Prostate gland (tissue), 2 donors: ENCODE results near the gene EIF2B2. TPM values are rescaled to one million over a fixed set of nuclear protein-coding genes. Genes with fewer than 3 reads are reported as not detected.

ENCODE experiments used
- DNase-seq: peaks from one replicate; pipeline ENCODE4 v3.0.0-alpha.2; 2019; ENCODE audit warnings: low spot score
- H3K27ac ChIP-seq, 2 donors: fragments of 200-600 bp; sonication (generic); 2 replicates each; pipeline ENCODE4 v1.5.1; 2017 to 2019
- H3K27me3 ChIP-seq: fragments of 200-600 bp; sonication (generic); replicated peaks from 2 replicates; pipeline ENCODE4 v1.5.1; 2019; ENCODE audit not compliant: insufficient read depth
- H3K36me3 ChIP-seq, 2 donors: fragments of 200-600 bp; sonication (generic); 1 replicate in 1 of 2; 2 replicates in 1 of 2; pipeline versions ENCODE4 v1.5.1 to v1.8.1; 2017 to 2019
- H3K4me1 ChIP-seq: fragments of 200-600 bp; sonication (generic); replicated peaks from 2 replicates; pipeline ENCODE4 v1.5.1; 2019
- H3K4me3 ChIP-seq, 2 donors: fragments of 200-600 bp; sonication (generic); 2 replicates each; pipeline ENCODE4 v1.5.1; 2017 to 2019
- H3K9me3 ChIP-seq: fragments of 200-600 bp; sonication (generic); 2 replicates; pipeline ENCODE4 v1.5.1; 2017
- CTCF ChIP-seq, 4 experiments: fragments of 200-600 bp in 2 of 4; fragments of 450-650 bp in 2 of 4; sonication (generic) in 2 of 4; IDR thresholded peaks; 1 replicate in 3 of 4; 2 replicates in 1 of 4; pipeline ENCODE4 v1.5.1; 2016 to 2019; ENCODE audit warnings: antibody characterized with exemption in 4 of 4, mild to moderate bottlenecking in 2 of 4, moderate library complexity in 2 of 4
- POLR2A ChIP-seq: fragments of 450-650 bp; IDR thresholded peaks from one replicate; pipeline ENCODE4 v1.6.1; 2016; ENCODE audit warnings: antibody characterized with exemption, mild to moderate bottlenecking
- POLR2AphosphoS5 ChIP-seq: sonication (generic); formaldehyde crosslinking; IDR thresholded peaks from one replicate; pipeline ENCODE4 v1.6.1; 2017; ENCODE audit warnings: antibody characterized with exemption
- WGBS: methylation state at CpG from one replicate; pipeline ENCODE4 v1.1.5; 2018; 5-methylcytosine and 5-hydroxymethylcytosine counted together
- intact Hi-C: fragments of 100-400 bp; cut with DNase I; formaldehyde crosslinking; loops from one replicate; pipeline ENCODE4 v1.14.2; 2022
- small RNA-seq, 2 donors: library from RNA; depleted of rRNA; stranded (forward); fragments of <200 nt; gene quantifications; one replicate each; pipeline ENCODE3, GENCODE V24; 2016
- total RNA-seq, 2 donors: library from RNA; depleted of rRNA; stranded (reverse); fragments of >200 nt; gene quantifications; one replicate each; pipeline ENCODE4 v1.1.0, GENCODE V29; 2016

EIF2B2 gene
- total RNA-seq, 2 donors from 2014 or later: 43.9 to 60.4 TPM

GRCh38 chr14:75053396-75054291 is 50.9 kb downstream of the EIF2B2 start:
- H3K27me3 ChIP-seq: no peaks in the 10 kb centered on the region
- H3K27ac ChIP-seq: no peak overlapping the region
- no peaks in the 10 kb centered on the region for H3K36me3 ChIP-seq
- intact Hi-C loops: no loop called here
- DNase-seq: no peak
- no peak for TF ChIP-seq POLR2AphosphoS5
- H3K4me3 ChIP-seq: no peak overlapping the region
- WGBS: 54% methylated on average over 5 of the region's 5 CpGs
- no peaks in the 10 kb centered on the region for H3K9me3 ChIP-seq
- peaks cover 3% of the 10 kb centered on the region for H3K4me1 ChIP-seq

- WGBS: 42% methylated on average over 1 of the region's 1 CpG
- H3K9me3 ChIP-seq: no peaks in the 10 kb centered on the region
- H3K27ac ChIP-seq: no peak overlapping the region
- no peak for DNase-seq
- no peak overlapping the region for H3K4me3 ChIP-seq
- no peaks in the 10 kb centered on the region for H3K36me3 ChIP-seq
- no peaks in the 10 kb centered on the region for H3K4me1 ChIP-seq
- intact Hi-C loops: no loop called here
- H3K27me3 ChIP-seq: no peaks in the 10 kb centered on the region
- no peak for TF ChIP-seq POLR2A
- TF ChIP-seq POLR2AphosphoS5: no peak
- no peak for TF ChIP-seq CTCF (IDR thresholded peaks at IDR 0.05)
Observed at GRCh38 chr14:75054421-75054820, 51.7 kb downstream of the EIF2B2 start.

- 67% methylated on average over 2 of the region's 2 CpGs for WGBS
- Histone ChIP-seq H3K4me1 (no peaks in the 10 kb centered on the region), H3K36me3 (no peaks in the 10 kb centered on the region), H3K4me3 (no peak overlapping the region), H3K9me3 (no peaks in the 10 kb centered on the region), H3K27me3 (no peaks in the 10 kb centered on the region), H3K27ac (no peak overlapping the region)
- no peak for TF ChIP-seq CTCF (IDR thresholded peaks at IDR 0.05)
- no peak for TF ChIP-seq POLR2AphosphoS5
- no peak for TF ChIP-seq POLR2A
- intact Hi-C loops: no loop called here
- DNase-seq: no peak
Observed at GRCh38 chr14:75059642-75060041, 56.9 kb downstream of the EIF2B2 start.

- intact Hi-C loops: no loop called here
- TF ChIP-seq CTCF (IDR thresholded peaks at IDR 0.05) (no peak), POLR2A (no peak), POLR2AphosphoS5 (no peak)
- H3K36me3 ChIP-seq: no peaks in the 10 kb centered on the region
- H3K4me1 ChIP-seq: no peaks in the 10 kb centered on the region
- H3K27ac ChIP-seq: no peak overlapping the region
- no peaks in the 10 kb centered on the region for H3K9me3 ChIP-seq
- H3K27me3 ChIP-seq: no peaks in the 10 kb centered on the region
- DNase-seq: no peak
- WGBS: 67% methylated on average over 2 of the region's 2 CpGs
- no peak overlapping the region for H3K4me3 ChIP-seq
Observed at GRCh38 chr14:75060420-75060819, 57.7 kb downstream of the EIF2B2 start.

Small RNA genes lying within 50 kb of the gene (small RNA-seq; reads per million reads assigned to genes)
- 0 reads per million in 2 donors for gene RNU6-689P

Other genes with a start within 250 kb of the EIF2B2 start
- gene YLPM1, start 239.6 kb upstream of the EIF2B2 start, total RNA-seq: 10 to 100 TPM; 39.0 to 71.9 TPM
- not detected for gene PROX2, start 126.8 kb upstream of the EIF2B2 start, total RNA-seq
- 10 to 100 TPM; 44.9 to 93.0 TPM for gene DLST, start 121.0 kb upstream of the EIF2B2 start, total RNA-seq
- gene RPS6KL1, start 79.7 kb upstream of the EIF2B2 start, total RNA-seq: 10 to 100 TPM in 1 of 2 donors, 1 to 10 TPM in 1; 1.5 to 15.1 TPM
- gene PGF, start 47.3 kb upstream of the EIF2B2 start, total RNA-seq: 10 to 100 TPM in 1 of 2 donors, 1 to 10 TPM in 1; 7.9 to 16.2 TPM
- gene MLH3, start 48.5 kb downstream of the EIF2B2 start, total RNA-seq: 10 to 100 TPM; 23.3 to 29.6 TPM
- 10 to 100 TPM; 11.2 to 14.3 TPM for gene ACYP1, start 61.1 kb downstream of the EIF2B2 start, total RNA-seq
- gene ZC2HC1C, start 66.7 kb downstream of the EIF2B2 start, total RNA-seq: 10 to 100 TPM in 1 of 2 donors, 1 to 10 TPM in 1; 1.8 to 19.4 TPM
- gene NEK9, start 124.1 kb downstream of the EIF2B2 start, total RNA-seq: 10 to 100 TPM; 59.5 to 89.8 TPM
- gene TMED10, start 173.7 kb downstream of the EIF2B2 start, total RNA-seq: 100 to 1,000 TPM; 320 to 397 TPM